Measurements from ENCODE around the gene NOC4L.
"Not testable (repeated sequence)": the region's sequence is repeated elsewhere in the genome, so short reads cannot be mapped to it uniquely, and the experiment has no call there.

Gene NOC4L

DNA sequence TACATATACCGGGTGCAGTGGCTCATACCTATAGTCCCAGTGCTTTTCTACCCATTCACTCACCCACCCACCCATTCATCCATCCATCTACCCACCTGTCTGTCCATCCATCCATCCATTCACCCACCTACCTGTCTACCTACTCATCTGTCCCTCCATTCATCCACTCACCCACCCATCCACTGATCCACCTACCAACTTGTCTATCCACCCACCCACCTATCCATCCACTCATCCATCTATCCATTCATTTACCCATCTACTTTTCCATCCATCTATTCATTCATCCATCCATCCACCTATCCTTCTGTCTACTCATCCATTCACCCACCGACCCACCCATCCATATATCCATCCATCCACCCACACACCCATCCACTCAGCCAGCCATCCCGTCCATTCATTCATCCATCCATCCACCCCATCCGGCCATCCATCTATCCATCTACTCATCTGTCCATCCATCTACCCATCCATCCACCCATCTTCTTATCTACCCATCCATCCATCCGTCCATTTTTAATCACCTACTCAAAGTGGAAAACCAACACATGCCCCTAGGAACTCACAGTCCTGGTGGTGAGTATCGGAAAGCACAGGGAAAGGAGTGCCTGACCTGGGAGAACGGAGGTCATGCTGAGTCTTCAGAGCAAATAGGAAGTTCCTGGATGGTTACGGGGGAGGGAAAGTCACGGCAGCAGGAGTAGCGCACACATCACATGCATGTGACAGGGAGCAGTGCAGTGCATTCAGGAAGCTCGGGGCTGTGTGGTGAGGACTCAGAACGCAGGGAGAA, 20.1 kb upstream of the NOC4L start:
- no peak for DNase-seq (ENCODE audit: low read depth)

DNA sequence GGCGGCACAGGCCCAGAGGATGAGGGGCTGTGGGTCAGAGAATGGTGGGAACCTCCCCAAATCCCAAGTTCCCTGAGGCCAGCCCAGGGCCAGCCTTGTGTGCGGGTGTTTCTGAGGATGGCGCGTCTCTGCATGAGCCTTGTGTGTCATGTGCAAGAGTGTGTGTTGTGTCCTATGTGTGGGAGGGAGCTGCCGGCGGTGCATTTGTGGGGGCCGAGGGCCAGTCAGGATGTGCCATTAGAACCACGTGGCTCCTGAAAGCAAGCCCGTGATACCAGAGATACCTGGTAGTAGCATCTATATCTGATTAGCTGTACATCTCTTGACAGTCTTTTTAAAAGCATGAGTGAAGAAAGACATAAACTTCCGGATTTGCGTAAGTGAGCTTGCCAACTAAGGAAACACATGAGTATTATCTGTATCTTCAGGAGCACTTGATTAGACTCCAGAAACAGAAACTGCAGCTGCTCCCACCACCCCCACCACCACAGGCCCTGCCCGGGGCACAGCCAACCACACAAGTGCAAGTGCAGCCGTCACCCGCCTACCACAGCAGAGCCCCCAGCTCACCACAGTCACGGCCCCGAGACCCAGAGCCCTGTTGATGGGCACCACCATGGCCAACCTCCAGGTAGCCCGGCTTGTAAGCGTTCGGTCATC, 19.4 kb upstream of the NOC4L start:
- DNase-seq (ENCODE audit: low read depth), result no peak

DNA sequence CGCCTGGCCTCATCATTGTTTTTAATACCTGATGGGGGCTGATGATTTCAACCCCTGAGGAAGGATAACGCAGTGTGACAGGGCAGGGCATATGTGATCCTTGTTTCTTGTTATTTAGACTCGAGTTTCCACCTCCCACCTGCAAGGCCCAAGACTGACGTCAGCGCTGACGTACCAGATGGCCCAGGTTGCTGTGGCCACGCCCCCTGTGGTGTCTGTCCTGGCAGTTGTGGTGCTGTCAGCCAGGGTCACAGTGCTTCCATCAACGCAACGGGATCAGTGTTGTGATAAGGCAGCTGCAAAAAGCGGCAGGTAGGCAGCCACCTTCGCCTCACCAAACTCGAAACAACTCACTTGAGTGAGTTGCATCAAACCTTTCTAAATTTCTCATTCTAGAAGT, 18.5 kb upstream of the NOC4L start:
- DNase-seq (ENCODE audit: low read depth), result no peak

DNA sequence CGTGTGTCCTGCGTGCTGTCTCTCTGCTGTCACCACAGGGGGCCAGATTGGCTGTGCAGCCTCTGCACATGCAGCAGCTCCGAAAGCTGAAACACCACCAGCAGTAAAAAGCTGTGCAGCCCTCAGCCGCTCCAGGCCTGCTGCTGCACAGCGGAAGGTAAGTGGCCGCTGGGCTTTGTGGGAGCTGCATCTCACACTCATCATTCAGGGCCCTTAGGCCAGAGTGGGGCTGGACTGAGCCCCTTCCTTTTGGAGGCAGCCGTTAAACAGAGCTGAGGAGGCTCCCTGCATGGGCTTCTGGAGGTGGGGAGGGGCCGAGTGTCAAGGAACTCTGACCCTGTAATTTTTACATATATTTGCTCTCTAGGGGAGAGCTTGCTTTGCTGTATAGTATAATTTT, 17.2 kb upstream of the NOC4L start:
- DNase-seq (ENCODE audit: low read depth), result no peak

DNA sequence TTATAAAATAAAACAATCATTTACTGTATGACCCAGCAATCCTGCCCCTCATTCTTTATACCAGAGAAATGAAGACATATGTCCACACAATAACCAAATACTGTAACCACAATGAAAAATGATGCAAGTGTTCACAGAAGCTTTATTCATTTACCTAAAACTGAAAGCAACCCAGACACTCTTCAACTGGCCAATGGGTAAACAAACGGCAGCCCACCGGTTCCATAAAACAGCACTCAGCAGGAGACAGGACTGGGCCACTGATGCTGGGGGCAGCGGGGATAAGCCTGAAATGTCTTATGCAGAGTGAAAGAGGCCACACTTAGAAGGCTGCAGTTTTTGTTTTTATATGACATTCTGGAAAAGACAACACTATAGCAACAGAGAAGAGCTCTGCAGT, 15.2 kb upstream of the NOC4L start:
- DNase-seq (ENCODE audit: low read depth), result no peak

DNA sequence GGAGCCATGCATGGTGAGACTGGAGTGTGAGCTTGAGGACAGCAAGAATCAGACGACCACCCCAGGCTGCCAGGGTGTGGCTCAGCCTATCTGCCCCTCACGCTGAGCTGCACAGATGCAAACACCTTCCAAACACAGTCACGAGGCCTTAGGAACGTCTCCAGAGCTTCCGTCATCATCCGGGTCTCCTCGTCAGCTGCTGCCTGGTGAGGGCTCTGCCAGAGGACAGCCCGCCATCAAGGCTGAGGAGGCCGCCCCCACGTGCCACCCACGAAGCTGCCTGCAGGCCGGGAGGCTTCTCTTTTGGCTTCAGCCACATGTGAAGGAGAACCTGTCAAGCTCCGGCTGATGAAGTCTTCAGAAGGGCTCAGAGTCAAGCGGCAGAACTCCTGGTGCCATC, 13.6 kb upstream of the NOC4L start:
- DNase-seq (ENCODE audit: low read depth), result no peak

DNA sequence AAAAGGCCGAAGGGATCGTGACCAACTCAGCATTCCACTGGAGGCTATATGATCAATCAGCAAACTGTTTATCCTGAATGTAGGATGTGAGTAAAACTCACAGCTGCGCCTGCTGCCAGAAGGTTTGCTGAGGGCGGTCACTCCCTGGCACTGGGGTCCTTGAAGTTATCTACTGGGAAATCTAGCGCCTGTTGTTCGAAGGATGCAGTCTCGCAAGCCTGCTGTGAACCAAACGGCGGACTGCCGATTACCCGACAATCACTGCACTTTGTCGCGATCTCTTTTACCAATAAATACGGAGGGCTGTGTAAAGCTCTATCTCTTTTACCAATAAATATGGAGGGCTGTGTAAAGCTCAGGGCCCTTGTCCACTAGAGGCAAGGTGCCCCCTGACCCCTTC, 13.0 kb upstream of the NOC4L start:
- DNase-seq (ENCODE audit: low read depth), result no peak

DNA sequence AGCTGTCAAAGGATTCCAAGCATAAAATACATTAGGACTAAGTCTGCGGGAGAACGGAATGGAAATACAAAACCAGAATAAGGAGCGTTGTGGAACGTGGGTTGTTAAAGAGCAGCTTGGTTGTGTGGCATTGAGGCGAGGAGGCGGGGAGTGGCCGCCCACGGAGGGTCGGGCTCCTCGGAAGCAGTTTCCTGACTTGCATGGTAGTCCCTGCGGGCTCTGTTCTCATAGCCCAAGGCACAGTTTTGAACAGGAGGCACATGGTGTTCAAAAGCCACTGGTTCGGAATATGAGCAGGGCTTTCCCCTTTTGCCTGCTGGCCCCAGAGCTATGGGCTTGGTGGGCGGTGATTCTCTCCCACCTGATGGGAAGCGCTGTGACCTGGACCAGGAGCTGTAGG, 12.3 kb upstream of the NOC4L start:
- no peak for DNase-seq (ENCODE audit: low read depth)

DNA sequence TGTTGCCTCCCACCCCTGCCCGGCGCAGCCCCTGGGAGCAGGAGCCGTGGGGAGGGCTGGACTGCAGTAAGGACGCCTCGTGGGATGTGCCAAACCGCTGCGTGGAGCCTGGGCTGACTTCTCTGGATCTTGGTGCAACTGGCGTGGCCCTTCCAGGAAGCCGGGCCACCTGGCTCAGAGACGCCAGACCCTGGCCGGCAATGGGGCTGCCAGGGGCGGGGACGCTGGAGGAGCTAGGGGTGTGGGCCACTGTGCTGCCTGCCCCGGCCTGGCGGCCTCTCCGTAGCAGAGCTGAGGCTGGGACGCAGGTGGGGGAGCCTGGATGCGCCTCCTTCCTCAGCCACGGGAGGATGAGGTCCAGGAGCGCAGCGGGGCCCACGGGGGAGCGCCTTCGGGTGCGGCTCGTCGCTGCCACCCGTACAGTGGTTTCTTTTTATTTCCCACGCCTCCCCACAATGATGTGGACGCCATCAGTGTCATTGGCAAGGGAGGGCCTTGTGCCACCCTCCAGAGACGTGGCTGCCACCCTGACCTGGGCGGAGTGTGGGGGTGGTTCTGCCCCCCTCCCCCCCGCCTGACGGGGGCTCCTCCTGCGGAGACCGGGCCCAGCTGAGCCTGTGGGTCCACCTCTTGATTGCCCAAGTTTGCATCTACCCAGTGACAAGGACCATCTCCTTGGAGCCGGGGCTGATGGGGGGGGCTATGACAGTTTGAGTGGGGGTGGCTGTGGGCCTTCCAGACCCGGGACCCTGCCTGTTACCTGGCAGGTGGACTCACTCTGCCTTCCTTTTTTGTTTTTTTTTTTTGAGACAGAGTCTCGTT, 11.4 kb upstream of the NOC4L start:
- DNase-seq (ENCODE audit: low read depth), result no peak

DNA sequence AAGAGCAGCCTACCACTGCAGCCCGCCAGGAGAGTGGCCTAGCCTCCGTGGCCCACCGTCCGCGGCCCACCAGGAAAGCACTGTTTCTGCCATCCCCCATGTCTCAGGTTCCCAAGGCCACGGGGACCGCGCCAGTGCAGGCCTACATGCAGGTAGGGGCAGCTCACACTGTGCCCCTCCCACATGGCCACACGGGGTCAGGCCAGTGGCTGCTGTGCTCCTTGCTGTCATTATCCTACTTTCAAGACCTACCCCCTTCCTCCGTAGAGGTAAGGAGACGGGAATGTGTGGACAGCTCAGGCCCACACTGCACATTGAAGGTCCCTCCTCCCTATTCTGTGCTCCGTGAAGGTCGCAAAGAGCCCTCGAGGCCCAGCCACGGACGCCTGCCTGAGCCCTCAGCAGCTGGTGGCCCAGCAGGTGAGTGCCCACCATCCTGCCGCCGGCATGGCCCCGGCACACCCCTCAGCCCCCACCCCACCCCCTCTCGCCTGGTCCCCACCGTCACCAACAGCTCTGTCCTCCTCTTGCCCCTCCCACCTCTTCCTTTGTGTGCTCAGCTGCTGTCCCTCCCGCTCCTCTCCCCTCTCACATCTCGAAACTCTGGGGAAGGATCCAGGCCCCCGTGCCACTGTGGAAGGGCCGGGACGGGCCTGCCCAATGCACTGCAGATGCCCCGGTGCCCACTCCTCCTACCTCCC, 10.2 kb upstream of the NOC4L start:
- DNase-seq (ENCODE audit: low read depth), result no peak

DNA sequence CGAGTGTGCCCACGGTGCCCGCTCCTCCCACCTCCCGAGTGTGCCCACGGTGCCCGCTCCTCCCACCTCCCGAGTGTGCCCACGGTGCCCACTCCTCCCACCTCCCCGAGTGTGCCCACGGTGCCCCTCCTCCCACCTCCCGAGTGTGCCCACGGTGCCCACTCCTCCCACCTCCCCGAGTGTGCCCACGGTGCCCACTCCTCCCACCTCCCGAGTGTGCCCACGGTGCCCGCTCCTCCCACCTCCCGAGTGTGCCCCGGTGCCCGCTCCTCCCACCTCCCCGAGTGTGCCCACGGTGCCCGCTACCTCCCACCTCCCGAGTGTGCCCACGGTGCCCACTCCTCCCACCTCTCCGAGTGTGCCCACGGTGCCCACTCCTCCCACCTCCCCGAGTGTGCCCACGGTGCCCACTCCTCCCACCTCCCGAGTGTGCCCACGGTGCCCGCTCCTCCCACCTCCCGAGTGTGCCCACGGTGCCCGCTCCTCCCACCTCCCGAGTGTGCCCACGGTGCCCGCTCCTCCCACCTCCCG, 9.5 kb upstream of the NOC4L start:
- not testable (repeated sequence) for DNase-seq (ENCODE audit: low read depth)

DNA sequence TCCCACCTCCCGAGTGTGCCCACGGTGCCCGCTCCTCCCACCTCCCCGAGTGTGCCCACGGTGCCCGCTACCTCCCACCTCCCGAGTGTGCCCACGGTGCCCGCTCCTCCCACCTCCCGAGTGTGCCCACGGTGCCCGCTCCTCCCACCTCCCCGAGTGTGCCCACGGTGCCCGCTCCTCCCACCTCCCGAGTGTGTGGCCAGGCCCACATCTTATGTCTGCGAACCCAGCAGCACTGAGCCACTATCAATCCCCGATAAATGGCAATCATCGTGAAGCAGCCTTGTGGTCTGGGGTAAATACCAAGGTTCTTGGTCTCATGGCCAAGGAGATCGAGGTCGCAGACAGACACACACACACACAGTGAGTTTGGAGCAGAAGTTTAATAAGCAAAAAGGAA, 8.0 kb upstream of the NOC4L start:
- not testable (repeated sequence) for DNase-seq (ENCODE audit: low read depth)

DNA sequence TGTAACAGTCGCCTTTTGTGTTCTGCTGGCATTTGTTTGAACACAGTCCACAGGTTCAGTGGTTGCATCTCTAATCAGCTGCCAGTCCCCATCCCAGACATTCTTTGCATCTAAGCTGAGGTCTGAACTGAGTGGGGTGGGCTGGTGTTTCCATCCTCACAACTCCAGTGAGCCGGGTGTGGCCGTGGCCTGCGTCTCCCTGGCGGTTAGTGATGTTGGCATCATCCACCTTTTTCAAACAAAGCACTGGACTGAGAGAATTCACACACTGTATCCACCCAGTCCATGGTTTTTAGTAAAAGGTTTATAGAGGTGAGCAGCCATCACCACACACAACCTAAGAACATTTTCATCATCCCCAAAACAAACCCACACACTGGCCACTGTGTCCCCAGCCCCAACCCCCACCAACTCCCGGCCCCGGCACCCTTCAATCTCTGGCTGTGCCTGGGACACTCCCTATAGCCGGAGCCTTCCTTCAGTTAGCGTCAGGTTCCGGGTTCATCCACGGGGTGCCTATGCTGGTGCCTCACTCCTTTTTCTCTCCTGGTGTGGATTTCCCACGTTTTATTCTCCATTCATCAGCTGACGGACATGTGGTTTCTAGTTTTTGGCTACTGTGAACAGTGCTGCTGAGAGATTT, 6.7 kb upstream of the NOC4L start:
- no peak for DNase-seq (ENCODE audit: low read depth)

DNA sequence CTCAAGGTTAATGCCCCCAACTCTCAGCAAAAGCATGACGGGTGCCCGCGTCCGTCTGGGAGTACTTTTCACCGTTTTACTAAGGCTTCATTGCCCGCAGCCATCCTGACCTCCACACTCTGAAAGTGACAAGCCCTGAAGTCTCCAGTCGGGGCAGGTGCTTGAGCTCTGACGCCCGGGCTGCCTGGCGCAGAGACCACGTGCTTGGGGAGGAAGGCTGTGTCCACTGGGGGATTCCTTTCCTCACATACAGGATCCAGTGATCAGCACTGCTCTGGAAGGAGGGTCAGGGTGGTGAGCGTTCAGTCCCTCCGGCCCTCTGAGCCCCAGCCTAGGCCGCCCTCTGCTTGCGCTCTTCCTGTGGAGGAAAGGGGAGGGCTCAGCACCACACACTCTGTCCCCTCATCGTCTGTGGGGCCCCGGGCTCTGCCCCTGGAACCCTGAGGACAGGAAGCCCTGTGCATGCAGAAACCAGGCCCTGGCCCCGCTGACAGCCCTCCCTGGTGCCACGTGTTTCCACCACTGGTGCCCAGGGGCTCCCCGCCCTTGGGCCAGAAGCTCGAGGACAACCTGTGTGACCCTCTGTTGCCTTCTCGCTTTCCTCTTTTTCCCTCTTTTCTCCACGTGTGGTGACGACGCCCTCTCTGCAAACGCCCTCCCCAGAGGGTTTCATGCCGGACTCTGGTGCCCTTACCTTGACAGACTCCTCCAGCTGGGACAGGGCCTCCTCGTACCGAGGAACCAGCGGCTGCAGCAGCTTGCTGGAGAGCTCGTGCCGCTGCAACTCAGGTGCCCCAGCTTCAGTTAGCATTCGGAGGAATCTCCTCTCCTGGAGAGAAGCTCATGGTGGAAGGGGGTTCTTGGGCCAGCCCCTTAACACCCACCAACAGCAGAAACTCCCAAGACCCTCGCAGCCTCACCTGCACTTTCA, 5.1 kb upstream of the NOC4L start:
- no peak for DNase-seq (ENCODE audit: low read depth)

DNA sequence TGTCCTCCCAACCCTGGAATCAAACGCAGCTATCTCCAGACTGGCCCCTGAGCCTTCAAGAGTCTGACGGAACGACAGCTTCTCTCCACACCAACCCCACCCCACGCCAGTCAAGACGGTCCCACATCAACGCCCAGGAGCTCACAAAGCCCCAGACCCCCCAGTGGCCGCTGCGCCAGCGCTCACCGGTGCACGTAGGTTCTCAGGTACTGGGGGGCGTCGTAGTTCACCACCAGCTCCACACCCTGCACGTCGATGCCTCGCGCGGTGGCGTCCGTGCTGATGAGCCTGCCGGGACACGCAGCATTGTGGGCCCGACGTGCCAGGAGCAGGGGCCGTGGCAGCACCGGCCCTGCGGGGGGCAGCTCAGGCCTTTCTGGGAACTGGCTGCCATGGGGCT, 4.3 kb upstream of the NOC4L start:
- DNase-seq (ENCODE audit: low read depth), result no peak

DNA sequence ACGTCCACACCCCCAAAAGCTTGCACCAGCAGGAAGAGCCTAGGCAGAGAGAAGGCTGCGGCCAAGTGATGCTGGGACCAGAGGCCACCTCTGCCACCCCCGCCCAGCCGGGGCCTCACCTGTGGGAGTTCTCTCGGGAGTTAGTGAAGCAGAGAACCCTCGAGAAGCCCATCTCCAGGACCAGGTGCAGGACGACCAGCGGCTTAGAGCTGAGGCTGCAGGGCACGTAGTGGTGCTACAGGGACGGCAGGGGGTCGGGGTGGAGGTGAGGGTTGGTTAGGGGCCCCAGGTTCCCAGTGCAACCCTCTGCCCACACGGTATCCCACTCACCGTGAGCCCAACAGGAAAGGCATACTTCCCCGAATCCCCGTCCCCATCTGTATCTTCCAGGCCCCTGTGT, 3.8 kb upstream of the NOC4L start:
- DNase-seq (ENCODE audit: low read depth), result no peak

DNA sequence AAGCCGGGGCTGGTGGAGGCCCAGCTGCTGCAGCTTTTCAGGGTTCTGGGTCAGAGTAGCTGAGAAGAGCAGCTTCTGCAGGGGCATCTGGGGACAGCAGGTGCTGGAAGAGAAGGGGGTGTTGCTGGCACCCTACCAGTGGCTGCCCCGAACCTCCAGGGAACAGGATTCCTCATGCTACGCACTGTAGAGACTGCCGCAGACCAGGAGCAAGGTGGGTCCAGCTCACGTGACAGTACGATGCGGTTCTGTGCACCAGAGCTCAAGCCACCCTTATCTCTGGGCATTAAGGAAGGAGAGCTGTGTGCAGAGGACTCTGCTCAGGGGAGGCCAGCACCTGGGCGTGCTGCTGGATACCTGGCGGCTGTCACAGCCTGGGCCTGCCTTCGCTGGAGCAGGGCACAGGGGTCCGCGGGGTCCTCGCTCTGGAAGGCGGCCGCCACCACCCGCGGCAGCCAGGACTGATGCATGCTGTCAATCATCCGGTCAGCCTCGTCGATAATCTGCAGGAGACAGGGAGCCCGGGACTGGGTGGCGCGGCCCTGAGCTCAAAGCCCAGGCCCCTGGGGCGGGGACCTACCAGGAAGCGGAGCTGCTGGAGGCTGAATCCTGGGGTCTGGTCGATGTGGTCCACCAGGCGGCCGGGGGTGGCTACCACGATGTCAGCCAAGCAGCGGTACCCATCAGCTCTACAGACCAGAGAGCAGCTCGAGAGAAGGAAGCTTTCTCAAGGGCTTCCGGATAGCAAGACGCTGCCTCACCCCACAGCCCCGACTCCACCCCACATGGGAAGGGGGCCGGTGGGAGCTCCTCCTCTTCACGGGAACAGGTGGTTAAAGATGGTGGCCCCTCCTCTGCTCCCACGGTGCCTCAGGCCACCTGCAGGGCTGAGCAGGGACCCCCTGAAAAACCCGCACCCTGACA, 3.1 kb upstream of the NOC4L start:
- no peak for DNase-seq (ENCODE audit: low read depth)

DNA sequence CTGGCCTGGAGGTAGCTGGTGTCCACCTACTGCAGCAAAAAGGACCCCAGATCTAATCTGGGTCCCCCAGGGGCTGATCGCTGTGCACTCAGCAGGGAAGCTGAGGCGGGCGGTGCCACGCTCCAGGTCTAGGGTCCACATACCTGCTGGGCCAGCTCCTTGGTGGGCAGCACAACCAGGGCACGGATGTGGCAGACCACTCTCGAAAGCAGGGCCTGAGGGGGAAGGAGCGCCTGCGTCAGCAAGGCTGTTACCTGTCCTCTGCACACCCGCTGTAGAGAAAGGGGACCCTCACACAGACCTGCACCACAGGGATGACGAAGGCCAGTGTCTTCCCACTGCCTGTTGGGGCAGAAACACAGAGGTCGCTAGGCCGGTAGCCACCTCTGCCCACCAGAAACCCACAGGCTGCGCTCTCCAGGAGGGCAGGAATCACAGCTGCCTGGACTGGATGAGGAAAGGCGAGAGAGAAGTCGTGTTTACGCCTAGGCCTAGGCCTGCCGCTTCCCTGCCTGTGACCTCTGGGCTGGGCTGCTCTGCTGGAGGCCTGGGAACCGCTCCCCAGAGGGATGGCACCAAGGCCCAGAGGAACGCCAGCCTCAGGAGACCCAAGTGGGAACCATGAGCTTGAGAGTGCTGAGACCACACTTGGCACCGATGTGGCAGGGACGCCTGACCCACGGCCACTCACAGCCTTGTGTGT, 2.1 kb upstream of the NOC4L start:
- no peak for DNase-seq (ENCODE audit: low read depth)
